C4-2B (cell line): ENCODE measurements around the gene PLD4.
"Not testable (repeated sequence)": the region's sequence is repeated elsewhere in the genome, so short reads cannot be mapped to it uniquely, and the experiment has no call there.

Experiments
- H3K27ac ChIP-seq: fragments of 450-650 bp; 2 replicates; pipeline ENCODE4 v1.5.1; 2017
- CTCF ChIP-seq: fragments of 450-650 bp; conservative IDR thresholded peaks from 2 replicates; pipeline ENCODE4 v1.5.1; 2017; ENCODE audit warnings: mild to moderate bottlenecking
- ZFX ChIP-seq: fragments of 450-650 bp; IDR thresholded peaks from 2 replicates; pipeline ENCODE4 v1.6.1; 2017

The PLD4 gene

GRCh38 chr14:104940526-104941150 lies 16.0 kb downstream of the PLD4 start:
- TF ChIP-seq CTCF (no peak; the same call in 1 of the 2 replicates), ZFX (no peak)

GRCh38 chr14:104941508-104942365 lies 17.1 kb downstream of the PLD4 start:
- no peak for TF ChIP-seq CTCF
- TF ChIP-seq ZFX, result no peak
- H3K27ac ChIP-seq, result no peak overlapping the region

More at GRCh38 chr14:104940526-104941150, 16.0 kb downstream of the PLD4 start:
- H3K27ac ChIP-seq, result no peak overlapping the region

- H3K27ac ChIP-seq, result no peak overlapping the region
- TF ChIP-seq ZFX (no peak), CTCF (no peak)
Observed at GRCh38 chr14:104942586-104942985, 17.9 kb downstream of the PLD4 start.

- not testable (repeated sequence) for H3K27ac ChIP-seq
Observed at GRCh38 chr14:104943216-104944015, 18.7 kb downstream of the PLD4 start.

- H3K27ac ChIP-seq, result not testable (repeated sequence)
Observed at GRCh38 chr14:104944016-104944308, 19.3 kb downstream of the PLD4 start.

- H3K27ac ChIP-seq, result not testable (repeated sequence)
Observed at GRCh38 chr14:104944436-104945205, 19.9 kb downstream of the PLD4 start.

GRCh38 chr14:104945266-104945665 lies 20.6 kb downstream of the PLD4 start:
- not testable (repeated sequence) for H3K27ac ChIP-seq

GRCh38 chr14:104945986-104946965 lies 21.6 kb downstream of the PLD4 start:
- H3K27ac ChIP-seq, result not testable (repeated sequence)

- H3K27ac ChIP-seq, result not testable (repeated sequence)
Observed at GRCh38 chr14:104947201-104947600, 22.5 kb downstream of the PLD4 start.

GRCh38 chr14:104947881-104948735 lies 23.4 kb downstream of the PLD4 start:
- H3K27ac ChIP-seq, result not testable (repeated sequence)
